HFF-Myc (cell line): ENCODE results near the gene VPS16.
A peak's percentile ranks its signal among the peaks of the same experiment; 100 is the strongest.

ENCODE experiments used
- DNase-seq: peaks from one replicate; pipeline ENCODE4 v3.0.0-alpha.2; 2011; ENCODE audit warnings: low read depth; ENCODE audit errors: extremely low read depth
- H3K4me3 ChIP-seq: replicated peaks from 2 replicates; pipeline ENCODE4 v1.5.1; 2011; ENCODE audit warnings: low read depth, mild to moderate bottlenecking, control low read depth, low read length
- TF ChIP-seq, protein P1 (sequence below): IDR thresholded peaks from 2 replicates; pipeline ENCODE4 v1.5.1; 2012; ENCODE audit warnings: mild to moderate bottlenecking, low read depth, low read length, control low read depth; ENCODE audit errors: missing control alignments

Gene VPS16

DNA sequence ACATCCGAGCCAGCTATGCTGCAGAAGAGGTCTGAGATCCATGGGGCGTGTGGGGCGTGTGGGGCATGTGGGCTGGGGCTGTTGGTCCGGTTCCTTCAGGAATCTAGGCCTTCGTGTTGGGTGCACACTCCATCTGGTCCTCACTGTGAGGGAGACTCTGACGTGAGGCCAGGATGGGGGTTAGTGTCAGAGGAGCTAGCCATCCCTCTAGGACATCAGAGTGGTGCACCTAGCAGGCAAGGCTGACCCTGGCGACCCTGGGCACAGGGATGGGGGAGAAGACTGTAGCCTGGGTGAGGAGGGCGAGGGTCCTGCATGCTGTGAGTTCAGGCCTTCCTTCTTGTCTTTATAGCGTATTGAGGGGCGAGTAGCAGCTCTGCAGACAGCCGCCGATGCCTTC, 24.1 kb downstream of the VPS16 start:
- no peak overlapping the region for H3K4me3 ChIP-seq
- TF ChIP-seq, protein P1, sequence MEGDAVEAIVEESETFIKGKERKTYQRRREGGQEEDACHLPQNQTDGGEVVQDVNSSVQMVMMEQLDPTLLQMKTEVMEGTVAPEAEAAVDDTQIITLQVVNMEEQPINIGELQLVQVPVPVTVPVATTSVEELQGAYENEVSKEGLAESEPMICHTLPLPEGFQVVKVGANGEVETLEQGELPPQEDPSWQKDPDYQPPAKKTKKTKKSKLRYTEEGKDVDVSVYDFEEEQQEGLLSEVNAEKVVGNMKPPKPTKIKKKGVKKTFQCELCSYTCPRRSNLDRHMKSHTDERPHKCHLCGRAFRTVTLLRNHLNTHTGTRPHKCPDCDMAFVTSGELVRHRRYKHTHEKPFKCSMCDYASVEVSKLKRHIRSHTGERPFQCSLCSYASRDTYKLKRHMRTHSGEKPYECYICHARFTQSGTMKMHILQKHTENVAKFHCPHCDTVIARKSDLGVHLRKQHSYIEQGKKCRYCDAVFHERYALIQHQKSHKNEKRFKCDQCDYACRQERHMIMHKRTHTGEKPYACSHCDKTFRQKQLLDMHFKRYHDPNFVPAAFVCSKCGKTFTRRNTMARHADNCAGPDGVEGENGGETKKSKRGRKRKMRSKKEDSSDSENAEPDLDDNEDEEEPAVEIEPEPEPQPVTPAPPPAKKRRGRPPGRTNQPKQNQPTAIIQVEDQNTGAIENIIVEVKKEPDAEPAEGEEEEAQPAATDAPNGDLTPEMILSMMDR: no peak
- no peak for DNase-seq

- DNase-seq: no peak
- TF ChIP-seq, protein P1: no peak
- H3K4me3 ChIP-seq: no peak overlapping the region
Measured at GRCh38 chr20:2865101-2865500, 24.6 kb downstream of the VPS16 start.

DNA sequence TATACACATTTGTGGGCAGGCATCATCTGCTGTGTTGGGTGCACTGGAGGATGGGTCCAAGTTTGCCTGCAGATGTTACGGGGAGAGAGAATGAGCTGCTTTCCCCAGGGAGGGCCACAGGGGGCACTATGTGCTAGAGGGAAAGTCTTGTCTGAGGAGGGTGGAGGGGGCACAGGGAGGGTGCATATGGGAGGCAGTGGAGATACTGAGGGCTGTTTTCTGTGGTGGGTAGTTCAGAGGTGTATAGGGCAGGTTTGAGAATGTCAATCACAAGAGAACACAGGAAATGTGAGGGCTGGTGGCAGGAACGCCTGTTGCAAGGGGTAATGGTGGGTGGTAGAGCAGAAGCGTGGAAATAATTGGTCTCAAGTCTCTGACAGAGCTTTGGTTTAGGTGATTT, 25.1 kb downstream of the VPS16 start:
- DNase-seq: no peak
- no peak overlapping the region for H3K4me3 ChIP-seq
- TF ChIP-seq, protein P1: no peak

DNA sequence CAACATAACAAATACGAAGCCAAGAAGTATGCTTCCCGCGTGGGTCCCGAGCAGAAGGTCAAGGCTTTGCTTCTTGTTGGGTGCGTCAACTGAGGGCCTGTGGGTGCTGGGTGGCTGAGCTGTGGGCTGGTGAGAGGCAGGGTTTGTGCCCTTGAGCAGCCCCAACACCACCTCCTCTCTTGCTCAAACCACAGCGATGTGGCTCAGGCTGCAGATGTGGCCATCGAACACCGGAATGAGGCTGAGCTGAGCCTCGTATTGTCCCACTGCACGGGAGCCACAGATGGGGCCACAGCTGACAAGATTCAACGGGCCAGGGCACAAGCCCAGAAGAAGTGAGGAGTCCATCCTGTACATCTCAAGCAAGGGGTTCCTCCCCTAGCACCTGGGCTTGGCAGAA, 25.7 kb downstream of the VPS16 start:
- H3K4me3 ChIP-seq: no peak overlapping the region
- no peak for DNase-seq
- TF ChIP-seq, protein P1: no peak

DNA sequence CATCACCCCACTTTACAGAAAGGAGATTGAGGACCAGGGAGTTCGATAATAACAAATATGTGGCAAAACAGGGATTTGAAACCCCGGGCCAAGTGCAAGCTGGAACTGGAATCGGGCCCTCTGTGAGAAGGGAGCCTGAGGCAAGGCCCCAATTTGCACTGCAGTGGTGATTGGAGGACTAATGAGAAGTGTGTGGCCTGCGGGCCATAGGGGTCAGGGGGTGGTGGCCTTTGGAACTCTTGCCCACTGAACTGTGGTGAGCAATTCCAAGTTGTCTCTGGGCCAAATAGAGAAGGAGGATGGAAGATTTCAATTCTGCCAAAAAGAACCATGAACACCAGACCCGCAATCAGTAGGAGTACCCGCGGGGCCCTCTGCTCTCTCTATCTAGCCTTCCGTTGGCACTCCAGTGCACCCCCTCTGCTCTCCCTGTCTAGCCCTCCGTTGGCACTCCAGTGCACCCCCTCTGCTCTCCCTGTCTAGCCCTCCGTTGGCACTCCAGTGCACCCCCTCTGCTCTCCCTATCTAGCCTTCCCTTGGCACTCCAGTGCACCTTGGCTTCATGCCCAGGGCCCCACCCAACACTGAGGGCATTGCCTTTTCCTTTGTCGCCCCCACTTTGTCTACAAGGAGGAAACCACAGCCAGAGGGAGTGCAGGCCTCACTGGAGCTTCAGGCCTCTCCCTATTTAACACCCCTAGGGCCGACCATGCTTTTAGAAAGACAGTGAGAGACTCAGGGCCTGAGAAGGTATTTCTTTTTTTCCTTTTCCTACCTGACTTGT, 26.7 kb downstream of the VPS16 start:
- no peak for DNase-seq
- H3K4me3 ChIP-seq: no peak overlapping the region
- TF ChIP-seq, protein P1: no peak

DNA sequence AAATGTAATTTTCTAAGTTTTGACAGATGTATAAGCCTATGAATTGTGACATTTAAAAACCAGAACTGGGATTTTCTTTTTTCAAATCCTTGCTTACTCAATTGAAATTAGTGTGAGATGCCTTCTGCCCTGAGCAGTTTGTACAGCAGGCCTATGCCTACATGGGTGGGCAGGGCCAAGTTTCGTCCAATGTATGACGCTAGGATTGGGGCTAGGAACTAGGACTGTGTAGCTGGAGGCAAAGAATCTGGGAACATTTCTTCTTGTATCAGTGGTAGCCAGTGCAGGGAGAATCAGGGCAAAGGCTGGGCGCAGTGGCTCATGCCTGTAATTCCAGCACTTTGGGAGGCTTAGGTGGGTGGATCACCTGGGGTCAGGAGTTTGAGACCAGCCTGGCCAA, 28.8 kb downstream of the VPS16 start:
- no peak overlapping the region for H3K4me3 ChIP-seq
- DNase-seq: no peak
- TF ChIP-seq, protein P1: no peak

DNA sequence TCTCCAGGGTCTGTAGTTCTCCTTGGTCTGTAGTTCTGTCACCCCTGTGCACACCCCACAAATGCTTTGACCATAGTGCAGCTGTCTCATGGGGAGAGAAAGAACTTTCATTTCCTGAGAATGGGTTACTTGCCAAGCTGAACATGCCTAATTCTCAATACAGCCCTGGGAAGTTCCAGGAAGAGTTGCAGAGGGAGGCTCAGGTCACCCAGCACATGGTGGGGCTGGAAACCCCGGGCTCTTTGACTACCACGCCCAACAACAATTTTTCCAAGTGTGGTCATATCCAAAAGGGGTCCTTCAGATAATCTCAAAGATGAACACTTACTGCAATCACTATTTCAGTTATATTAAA, 30.5 kb downstream of the VPS16 start:
- TF ChIP-seq, protein P1: no peak
- no peak overlapping the region for H3K4me3 ChIP-seq
- DNase-seq: peak; percentile 42
